ENCODE results near the gene SMIM35. TPM values are rescaled to one million over a fixed set of nuclear protein-coding genes. Genes with fewer than 3 reads are reported as not detected.

SMIM35 gene
- total RNA-seq, 1 donor from 2014 or later = 0.25 TPM

- intact Hi-C loops (cut with micrococcal nuclease) = loop anchor here (10.0 kb wide), 1 partner anchor 298 kb away; the partner anchor contains the start of gene CD3E
Observed at GRCh38 chr11:118007040-118007439, 79.7 kb downstream of the SMIM35 start.

- intact Hi-C loops (cut with micrococcal nuclease) = loop anchor here (10.0 kb wide), 1 partner anchor 299 kb away; the partner anchor contains the start of gene CD3E
Observed at GRCh38 chr11:118006153-118006534, 80.6 kb downstream of the SMIM35 start.

- intact Hi-C loops (cut with micrococcal nuclease) = loop anchor here (10.0 kb wide), 1 partner anchor 299 kb away; the partner anchor contains the start of gene CD3E
Observed at GRCh38 chr11:118005224-118006152, 81.3 kb downstream of the SMIM35 start.

- intact Hi-C loops (cut with micrococcal nuclease) = loop anchor here (5.0 to 10.0 kb wide), 3 partner anchors 143 to 438 kb away; partner anchors contain the start of gene CD3E
Observed at GRCh38 chr11:118004543-118005223, 82.1 kb downstream of the SMIM35 start.

- intact Hi-C loops (cut with micrococcal nuclease) = loop anchor here (1.0 to 10.0 kb wide), 5 partner anchors 144 to 439 kb away; partner anchors contain the start of gene CD3E
Observed at GRCh38 chr11:118003456-118003855, 83.3 kb downstream of the SMIM35 start.

- intact Hi-C loops (cut with micrococcal nuclease) = loop anchor here (1.0 to 10.0 kb wide), 10 partner anchors 32 to 440 kb away; partner anchors contain the start of gene CD3E
Observed at GRCh38 chr11:118002541-118003423, 84.0 kb downstream of the SMIM35 start.

GRCh38 chr11:118002010-118002540, 84.7 kb downstream of the SMIM35 start:
- intact Hi-C loops (cut with micrococcal nuclease) = loop anchor here (1.0 to 10.0 kb wide), 9 partner anchors 32 to 440 kb away; partner anchors contain the start of gene CD3E

GRCh38 chr11:118001494-118001971, 85.2 kb downstream of the SMIM35 start:
- intact Hi-C loops (cut with micrococcal nuclease) = loop anchor here (1.0 to 10.0 kb wide), 4 partner anchors 14 to 441 kb away; partner anchors contain the start of gene CD3E

GRCh38 chr11:118000850-118001228, 85.9 kb downstream of the SMIM35 start:
- intact Hi-C loops (cut with micrococcal nuclease) = loop anchor here (1.0 to 10.0 kb wide), 4 partner anchors 14 to 441 kb away; partner anchors contain the start of gene CD3E

GRCh38 chr11:118000067-118000849, 86.5 kb downstream of the SMIM35 start:
- intact Hi-C loops (cut with micrococcal nuclease) = loop anchor here (5.0 to 10.0 kb wide), 3 partner anchors 147 to 442 kb away; partner anchors contain the start of gene CD3E

GRCh38 chr11:117999354-117999993, 87.3 kb downstream of the SMIM35 start:
- intact Hi-C loops (cut with micrococcal nuclease) = no loop called here

GRCh38 chr11:117998664-117999353, 88.0 kb downstream of the SMIM35 start:
- intact Hi-C loops (cut with micrococcal nuclease) = no loop called here

- intact Hi-C loops (cut with micrococcal nuclease) = no loop called here
Observed at GRCh38 chr11:117997823-117998579, 88.8 kb downstream of the SMIM35 start.

- intact Hi-C loops (cut with micrococcal nuclease) = no loop called here
Observed at GRCh38 chr11:117997406-117997805, 89.4 kb downstream of the SMIM35 start.

- intact Hi-C loops (cut with micrococcal nuclease) = no loop called here
Observed at GRCh38 chr11:117996058-117996457, 90.7 kb downstream of the SMIM35 start.

- intact Hi-C loops (cut with micrococcal nuclease) = no loop called here
Observed at GRCh38 chr11:117995472-117995871, 91.3 kb downstream of the SMIM35 start.

- intact Hi-C loops (cut with micrococcal nuclease) = no loop called here
Observed at GRCh38 chr11:117993988-117994745, 92.6 kb downstream of the SMIM35 start.

Measured in T-helper 1 cell treated with Interleukin-12 subunit alpha and Interleukin-12 subunit beta and Interleukin-4 antibody, amounts not matched to agents 30 ng/mL and 1 ng/mL, for 36 hours (primary cell).